Caco-2 (cell line): ENCODE data around the gene OCLN. TPM values are rescaled to one million over a fixed set of nuclear protein-coding genes. Genes with fewer than 3 reads are reported as not detected.

Experiments used
- BruUV-seq: library from RNA; stranded (reverse); fragments of 400-500 nt; replicated peaks from 2 replicates; lab custom pipeline; 2021; lab: Mats Ljungman, UMichigan
- CTCF ChIA-PET: fragments of 300-600 bp; sonication (Branson Sonifier 250); formaldehyde crosslinking; loops from one replicate; lab custom pipeline; 2022; ENCODE audit warnings: antibody characterized with exemption; lab: Charles Lee
- POLR2A ChIA-PET: fragments of 300-600 bp; sonication (Branson Sonifier 250); formaldehyde crosslinking; loops from one replicate; lab custom pipeline; 2022; ENCODE audit warnings: antibody characterized with exemption; lab: Charles Lee
- DNase-seq, 2 experiments: peaks; one replicate each; pipeline versions ENCODE4 v3.0.0 to v3.0.0-alpha.2; 2020 to 2022
- H3K27me3 ChIP-seq: replicated peaks from 2 replicates; pipeline ENCODE4 v1.6.0; 2011; ENCODE audit warnings: low read length; ENCODE audit not compliant: control insufficient read depth, insufficient read depth
- H3K36me3 ChIP-seq: 2 replicates; pipeline ENCODE4 v1.5.1; 2011; ENCODE audit warnings: low read length; ENCODE audit not compliant: control insufficient read depth, insufficient read depth
- H3K4me1 ChIP-seq: fragments of 250-450 bp; sonication (Bioruptor Pico); 2 replicates; pipeline ENCODE4 v1.5.1; 2020; ENCODE audit warnings: mild to moderate bottlenecking
- H3K4me3 ChIP-seq: 2 replicates; pipeline ENCODE4 v1.5.1; 2011; ENCODE audit warnings: low read depth, mild to moderate bottlenecking, control low read depth, low read length
- H3K9me3 ChIP-seq: fragments of 250-450 bp; sonication (Bioruptor Pico); 2 replicates; pipeline ENCODE4 v1.5.1; 2020; ENCODE audit warnings: mild to moderate bottlenecking, moderate library complexity
- H3K27ac Mint-ChIP-seq: one replicate; pipeline ENCODE4 v1.8.0; 2022; ENCODE audit warnings: mixed read lengths; ENCODE audit not compliant: unreplicated experiment
- H3K27me3 Mint-ChIP-seq: one replicate; pipeline ENCODE4 v1.8.0; 2022; ENCODE audit warnings: mixed read lengths; ENCODE audit not compliant: insufficient read depth, unreplicated experiment
- H3K36me3 Mint-ChIP-seq: one replicate; pipeline ENCODE4 v1.8.0; 2022; ENCODE audit warnings: mild to moderate bottlenecking, mixed read lengths; ENCODE audit not compliant: insufficient read depth, unreplicated experiment
- H3K4me1 Mint-ChIP-seq: one replicate; pipeline ENCODE4 v1.8.0; 2022; ENCODE audit warnings: low read depth, mixed read lengths; ENCODE audit not compliant: unreplicated experiment
- H3K4me3 Mint-ChIP-seq: one replicate; pipeline ENCODE4 v1.8.0; 2022; ENCODE audit warnings: mild to moderate bottlenecking, moderate library complexity, mixed read lengths; ENCODE audit not compliant: unreplicated experiment
- H3K9me3 Mint-ChIP-seq: one replicate; pipeline ENCODE4 v1.8.0; 2022; ENCODE audit warnings: mixed read lengths; ENCODE audit not compliant: unreplicated experiment
- intact Hi-C: fragments of 100-400 bp; cut with micrococcal nuclease; formaldehyde crosslinking; loops from one replicate; pipeline ENCODE4 v1.10.0; 2022; ENCODE audit not compliant: unreplicated experiment
- total RNA-seq: library from RNA; stranded (reverse); gene quantifications from 2 replicates; pipeline ENCODE4 v1.2.3, GENCODE V29; 2022
- TF ChIP-seq, protein P1 (sequence below), 2 experiments: fragments of 200-600 bp in 1 of 2; IDR thresholded peaks; 1 replicate in 1 of 2; 2 replicates in 1 of 2; pipeline versions ENCODE4 v1.5.1 to v1.8.0; 2011 to 2022; ENCODE audit warnings: antibody characterized with exemption in 1 of 2, control low read depth in 1 of 2, inconsistent platforms in 1 of 2, low read depth in 1 of 2, low read length in 1 of 2, mild to moderate bottlenecking in 1 of 2, moderate library complexity in 1 of 2; ENCODE audit not compliant: insufficient read depth in 1 of 2, severe bottlenecking in 1 of 2, unreplicated experiment in 1 of 2

Gene OCLN
- total RNA-seq, 1 experiment from 2014 or later = 174 TPM

- POLR2A ChIA-PET = interaction anchor here (0.5 kb wide), 1 partner anchor 24 kb away, joined by 5 read pairs; no protein-coding TSS in a partner anchor
- Mint-ChIP-seq H3K4me1 (peaks cover 18% of the 10 kb centered on the region), H3K9me3 (no peaks in the 10 kb centered on the region), H3K27me3 (no peaks in the 10 kb centered on the region), H3K4me3 (peak overlapping the region; percentile 9), H3K27ac (peak overlapping the region; percentile 55), H3K36me3 (peaks cover 58% of the 10 kb centered on the region)
- Histone ChIP-seq H3K36me3 (peaks cover 16% of the 10 kb centered on the region), H3K4me1 (peaks cover 53% of the 10 kb centered on the region), H3K9me3 (no peaks in the 10 kb centered on the region), H3K4me3 (no peak overlapping the region), H3K27me3 (no peaks in the 10 kb centered on the region)
- intact Hi-C loops = no loop called here
- no peak for DNase-seq
- CTCF ChIA-PET = no interaction called here
- no TSS peak for BruUV-seq
- TF ChIP-seq, protein P1, sequence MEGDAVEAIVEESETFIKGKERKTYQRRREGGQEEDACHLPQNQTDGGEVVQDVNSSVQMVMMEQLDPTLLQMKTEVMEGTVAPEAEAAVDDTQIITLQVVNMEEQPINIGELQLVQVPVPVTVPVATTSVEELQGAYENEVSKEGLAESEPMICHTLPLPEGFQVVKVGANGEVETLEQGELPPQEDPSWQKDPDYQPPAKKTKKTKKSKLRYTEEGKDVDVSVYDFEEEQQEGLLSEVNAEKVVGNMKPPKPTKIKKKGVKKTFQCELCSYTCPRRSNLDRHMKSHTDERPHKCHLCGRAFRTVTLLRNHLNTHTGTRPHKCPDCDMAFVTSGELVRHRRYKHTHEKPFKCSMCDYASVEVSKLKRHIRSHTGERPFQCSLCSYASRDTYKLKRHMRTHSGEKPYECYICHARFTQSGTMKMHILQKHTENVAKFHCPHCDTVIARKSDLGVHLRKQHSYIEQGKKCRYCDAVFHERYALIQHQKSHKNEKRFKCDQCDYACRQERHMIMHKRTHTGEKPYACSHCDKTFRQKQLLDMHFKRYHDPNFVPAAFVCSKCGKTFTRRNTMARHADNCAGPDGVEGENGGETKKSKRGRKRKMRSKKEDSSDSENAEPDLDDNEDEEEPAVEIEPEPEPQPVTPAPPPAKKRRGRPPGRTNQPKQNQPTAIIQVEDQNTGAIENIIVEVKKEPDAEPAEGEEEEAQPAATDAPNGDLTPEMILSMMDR (IDR thresholded peaks at IDR 0.05; ENCODE audit: insufficient read depth in 1 of 2, low read depth in 1 of 2, low read length in 1 of 2, severe bottlenecking in 1 of 2, unreplicated experiment in 1 of 2) = no peak
Observed at GRCh38 chr5:69502767-69503488, 10.3 kb downstream of the OCLN start.

DNA sequence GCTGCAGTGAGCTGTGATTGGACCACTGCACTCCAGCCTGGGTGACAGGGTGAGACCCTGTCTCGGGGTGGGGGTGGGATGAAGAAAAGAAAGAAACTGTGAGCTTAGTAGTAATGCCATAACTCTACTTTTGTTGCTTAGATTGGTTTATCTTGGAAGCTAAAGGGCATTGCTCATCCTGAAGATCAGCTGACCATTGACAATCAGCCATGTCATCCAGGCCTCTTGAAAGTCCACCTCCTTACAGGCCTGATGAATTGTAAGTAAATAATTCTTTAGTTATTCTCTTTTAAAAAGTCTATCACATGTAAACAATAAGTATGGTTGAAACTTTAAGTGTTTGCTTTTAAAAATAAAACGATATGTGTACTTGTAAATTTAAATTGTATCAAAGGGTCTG is 11.4 kb downstream of the OCLN start:
- H3K4me1 Mint-ChIP-seq = peaks cover 18% of the 10 kb centered on the region
- peaks cover 69% of the 10 kb centered on the region for H3K36me3 Mint-ChIP-seq
- no peaks in the 10 kb centered on the region for H3K9me3 Mint-ChIP-seq
- H3K27me3 Mint-ChIP-seq = no peaks in the 10 kb centered on the region
- CTCF ChIA-PET = no interaction called here
- Histone ChIP-seq H3K4me1 (peaks cover 45% of the 10 kb centered on the region), H3K36me3 (peaks cover 18% of the 10 kb centered on the region), H3K4me3 (no peak overlapping the region), H3K27me3 (no peaks in the 10 kb centered on the region), H3K9me3 (no peaks in the 10 kb centered on the region)
- H3K4me3 Mint-ChIP-seq = no peak overlapping the region
- intact Hi-C loops = no loop called here
- H3K27ac Mint-ChIP-seq = no peak overlapping the region
- DNase-seq = no peak
- TF ChIP-seq, protein P1 (IDR thresholded peaks at IDR 0.05; ENCODE audit: insufficient read depth in 1 of 2, low read depth in 1 of 2, low read length in 1 of 2, severe bottlenecking in 1 of 2, unreplicated experiment in 1 of 2) = no peak
- POLR2A ChIA-PET = no interaction called here
- BruUV-seq = no TSS peak

DNA sequence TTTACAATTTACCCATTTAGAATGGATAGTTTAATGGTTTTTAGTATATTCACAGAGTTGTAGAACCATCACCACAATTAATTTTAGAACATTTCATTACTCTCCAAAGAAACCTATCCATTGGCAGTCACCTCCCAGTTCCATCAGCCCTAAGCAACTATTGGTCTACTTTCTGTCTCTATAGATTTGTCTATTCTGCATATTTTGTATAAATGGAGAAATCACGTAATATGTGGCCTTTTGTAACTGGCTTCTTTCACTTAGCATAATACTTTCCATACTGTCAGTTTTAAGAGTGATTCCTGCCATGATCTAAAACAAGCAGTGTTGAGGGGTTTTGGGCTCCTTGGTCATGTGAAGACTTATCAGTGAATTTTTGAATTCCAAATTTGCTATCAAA is 12.7 kb downstream of the OCLN start:
- no peak overlapping the region for H3K4me3 ChIP-seq
- Mint-ChIP-seq H3K4me3 (no peak overlapping the region), H3K27me3 (no peaks in the 10 kb centered on the region), H3K4me1 (peaks cover 13% of the 10 kb centered on the region), H3K36me3 (peaks cover 73% of the 10 kb centered on the region), H3K9me3 (no peaks in the 10 kb centered on the region), H3K27ac (no peak overlapping the region)
- no peaks in the 10 kb centered on the region for H3K27me3 ChIP-seq
- no peaks in the 10 kb centered on the region for H3K9me3 ChIP-seq
- CTCF ChIA-PET = no interaction called here
- peaks cover 19% of the 10 kb centered on the region for H3K36me3 ChIP-seq
- no TSS peak for BruUV-seq
- intact Hi-C loops = no loop called here
- no peak for DNase-seq
- peaks cover 32% of the 10 kb centered on the region for H3K4me1 ChIP-seq
- POLR2A ChIA-PET = interaction anchor here (0.6 kb wide), 1 partner anchor 53 kb away, joined by 3 read pairs; no protein-coding TSS in a partner anchor
- TF ChIP-seq, protein P1 (IDR thresholded peaks at IDR 0.05; ENCODE audit: insufficient read depth in 1 of 2, low read depth in 1 of 2, low read length in 1 of 2, severe bottlenecking in 1 of 2, unreplicated experiment in 1 of 2) = no peak
